Measurements from ENCODE around the gene MEN1. TPM values are rescaled to one million over a fixed set of nuclear protein-coding genes. Genes with fewer than 3 reads are reported as not detected.

Gene MEN1
- total RNA-seq, 2 experiments from 2014 or later, result 44.4 to 72.4 TPM

DNA sequence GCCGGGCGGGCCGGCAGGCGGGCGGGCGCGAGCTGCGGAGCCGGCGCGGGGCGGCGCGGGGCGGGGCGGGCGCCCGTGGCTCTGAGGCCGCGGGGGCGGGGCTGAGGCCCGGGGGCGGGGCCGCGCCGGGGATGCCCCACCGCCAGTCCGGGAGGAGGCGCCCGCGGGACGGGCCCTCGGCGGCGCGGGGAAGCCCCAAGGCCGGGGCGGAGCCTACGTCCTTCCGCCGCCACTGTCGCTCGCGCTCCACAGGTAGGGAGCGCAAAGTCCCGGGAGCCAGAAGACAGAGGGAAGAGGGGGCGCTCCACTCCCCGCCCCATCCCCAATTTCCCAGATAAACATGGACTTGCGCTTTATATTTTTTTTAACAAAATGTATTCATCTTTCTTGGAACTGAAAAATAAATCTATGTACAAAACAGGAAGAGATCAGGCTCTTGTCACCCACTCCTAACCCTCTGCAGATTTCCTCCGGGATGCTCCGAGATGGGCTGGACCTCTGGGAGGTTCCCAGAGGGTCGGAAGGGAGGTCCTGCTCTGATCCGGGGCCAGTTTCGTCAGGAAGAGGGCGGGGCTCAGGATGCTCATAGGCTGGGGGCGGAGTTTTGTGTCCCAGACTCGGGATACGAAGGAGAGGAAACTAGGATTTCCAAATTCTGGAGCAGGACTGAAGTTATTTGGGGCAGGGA lies 7.0 kb downstream of the MEN1 start, which contains the start of gene MAP4K2:
MAP4K2 (minus strand) TSS at position 57 of the 688 bp plus-strand sequence. CDS start 65 bp downstream, outside the sequence.
- Histone ChIP-seq H3K27ac (ENCODE audit: low read depth, low read length, poor library complexity, severe bottlenecking) (peak within 1 kb of the TSS; percentile 82), H3K4me1 (ENCODE audit: insufficient read depth, low read length, poor library complexity, severe bottlenecking) (peaks cover 50% of the 10 kb centered on the region), H3K9me3 (ENCODE audit: low read length) (no peaks in the 10 kb centered on the region), H2AFZ (ENCODE audit: low read length) (peak within 1 kb of the TSS; percentile 28; the same call in 1 of the 2 replicates), H3K36me3 (ENCODE audit: insufficient read depth, low read length) (peaks cover 76% of the 10 kb centered on the region), H3K79me2 (ENCODE audit: insufficient read depth, low read depth, low read length) (peaks cover 20% of the 10 kb centered on the region; the same call in 1 of the 2 replicates), H4K20me1 (ENCODE audit: insufficient read depth, low read length) (no peaks in the 10 kb centered on the region), H3K4me3 (ENCODE audit: low read depth, low read length, poor library complexity, severe bottlenecking) (peak within 1 kb of the TSS; percentile 78), H3K9me2 (ENCODE audit: insufficient read depth, low read length) (no peaks in the 10 kb centered on the region), H3K4me2 (ENCODE audit: low read length) (peak within 1 kb of the TSS; percentile 91)
- ChIA-PET POLR2A (interaction anchor here (0.6 kb wide), 1 partner anchor 109 kb away, joined by 3 read pairs; no protein-coding TSS in a partner anchor), CTCF (ENCODE audit: unreplicated experiment) (interaction anchor here (0.6 kb wide), 1 partner anchor 45 kb away, joined by 3 read pairs; no protein-coding TSS in a partner anchor)
- BruUV-seq (replicated peaks), result no TSS peak
- intact Hi-C loops (cut with micrococcal nuclease; ENCODE audit: unreplicated experiment), result loop anchor here (2.0 kb wide), 3 partner anchors 17 to 61 kb away; partner anchors contain the start of gene SF1
- peak; percentile 91 for DNase-seq (ENCODE audit: low spot score)
- TF ChIP-seq, protein P1, sequence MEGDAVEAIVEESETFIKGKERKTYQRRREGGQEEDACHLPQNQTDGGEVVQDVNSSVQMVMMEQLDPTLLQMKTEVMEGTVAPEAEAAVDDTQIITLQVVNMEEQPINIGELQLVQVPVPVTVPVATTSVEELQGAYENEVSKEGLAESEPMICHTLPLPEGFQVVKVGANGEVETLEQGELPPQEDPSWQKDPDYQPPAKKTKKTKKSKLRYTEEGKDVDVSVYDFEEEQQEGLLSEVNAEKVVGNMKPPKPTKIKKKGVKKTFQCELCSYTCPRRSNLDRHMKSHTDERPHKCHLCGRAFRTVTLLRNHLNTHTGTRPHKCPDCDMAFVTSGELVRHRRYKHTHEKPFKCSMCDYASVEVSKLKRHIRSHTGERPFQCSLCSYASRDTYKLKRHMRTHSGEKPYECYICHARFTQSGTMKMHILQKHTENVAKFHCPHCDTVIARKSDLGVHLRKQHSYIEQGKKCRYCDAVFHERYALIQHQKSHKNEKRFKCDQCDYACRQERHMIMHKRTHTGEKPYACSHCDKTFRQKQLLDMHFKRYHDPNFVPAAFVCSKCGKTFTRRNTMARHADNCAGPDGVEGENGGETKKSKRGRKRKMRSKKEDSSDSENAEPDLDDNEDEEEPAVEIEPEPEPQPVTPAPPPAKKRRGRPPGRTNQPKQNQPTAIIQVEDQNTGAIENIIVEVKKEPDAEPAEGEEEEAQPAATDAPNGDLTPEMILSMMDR (conservative IDR thresholded peaks at IDR 0.05; ENCODE audit: low read length), result peak; percentile 61; the same call in 1 of the 2 replicates
- TF ChIP-seq EZH2phosphoT487 (IDR thresholded peaks at IDR 0.05; ENCODE audit: borderline replicate concordance, low read depth, low read length), result no peak

DNA sequence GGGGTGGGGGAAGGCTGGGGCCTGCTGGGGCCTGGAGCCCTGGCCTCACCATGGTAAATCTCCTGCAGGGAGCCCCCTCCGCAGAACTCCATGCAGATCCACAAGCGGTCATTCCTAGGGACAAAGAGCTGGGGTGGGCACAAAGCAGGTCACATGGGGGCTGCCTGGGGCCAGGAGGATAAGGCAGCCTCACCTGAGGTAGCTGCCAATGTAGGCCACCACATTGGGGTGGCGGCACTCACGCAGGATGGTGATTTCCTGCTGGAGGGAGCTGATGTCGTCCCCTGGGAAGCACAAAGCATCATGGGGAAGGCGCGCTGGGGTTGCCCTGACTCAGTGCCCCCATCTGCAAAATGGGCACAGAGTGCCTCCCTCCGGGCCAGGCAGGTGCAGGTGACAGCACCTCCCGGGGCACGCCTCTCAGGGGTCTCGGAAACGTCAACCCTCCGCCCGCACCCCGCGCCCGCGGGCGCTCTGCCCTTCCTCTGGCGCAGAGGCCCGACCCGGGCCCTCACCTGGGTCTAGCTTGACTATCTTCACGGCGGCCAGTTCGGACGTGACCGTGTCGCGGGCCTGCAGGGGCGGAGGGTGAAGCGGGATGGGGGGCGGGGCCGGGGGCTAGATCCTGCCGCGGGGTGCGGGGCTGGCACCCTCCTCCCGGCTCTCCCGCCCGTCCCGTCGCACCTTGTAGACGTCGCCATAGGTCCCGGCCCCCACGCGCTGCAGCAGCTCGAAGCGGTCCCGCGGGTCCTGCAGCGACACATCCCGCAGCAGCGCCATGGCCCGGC lies 7.8 kb downstream of the MEN1 start:
- Histone ChIP-seq H2AFZ (ENCODE audit: low read length) (peak overlapping the region; percentile 28; the same call in 1 of the 2 replicates), H3K9me2 (ENCODE audit: insufficient read depth, low read length) (no peaks in the 10 kb centered on the region), H4K20me1 (ENCODE audit: insufficient read depth, low read length) (no peaks in the 10 kb centered on the region), H3K79me2 (ENCODE audit: insufficient read depth, low read depth, low read length) (peaks cover 18% of the 10 kb centered on the region; the same call in 1 of the 2 replicates), H3K9me3 (ENCODE audit: low read length) (no peaks in the 10 kb centered on the region), H3K4me3 (ENCODE audit: low read depth, low read length, poor library complexity, severe bottlenecking) (peak overlapping the region; percentile 78), H3K4me2 (ENCODE audit: low read length) (peak overlapping the region; percentile 91), H3K36me3 (ENCODE audit: insufficient read depth, low read length) (peaks cover 73% of the 10 kb centered on the region), H3K27ac (ENCODE audit: low read depth, low read length, poor library complexity, severe bottlenecking) (peak overlapping the region; percentile 82), H3K4me1 (ENCODE audit: insufficient read depth, low read length, poor library complexity, severe bottlenecking) (peaks cover 47% of the 10 kb centered on the region)
- peak; percentile 78 for DNase-seq (ENCODE audit: low spot score)
- BruUV-seq (replicated peaks), result no TSS peak
- ChIA-PET POLR2A (interaction anchor here (0.6 to 0.7 kb wide), 2 partner anchors 116 to 308 kb away, joined by 3 read pairs; no protein-coding TSS in a partner anchor), CTCF (ENCODE audit: unreplicated experiment) (interaction anchor here (0.6 to 0.7 kb wide), 6 partner anchors 33 to 576 kb away, joined by 3 to 8 read pairs (median 3); partner anchors contain the start of gene RASGRP2)
- TF ChIP-seq EZH2phosphoT487 (IDR thresholded peaks at IDR 0.05; ENCODE audit: borderline replicate concordance, low read depth, low read length), result no peak
- TF ChIP-seq, protein P1 (conservative IDR thresholded peaks at IDR 0.05; ENCODE audit: low read length), result no peak
- intact Hi-C loops (cut with micrococcal nuclease; ENCODE audit: unreplicated experiment), result loop anchor here (1.0 to 2.0 kb wide), 4 partner anchors 16 to 60 kb away; partner anchors contain the start of genes CDC42BPG and SF1

Measured in OCI-LY7 (cell line).